Ecto neural progenitor cell (in vitro differentiated cells): ENCODE measurements around the gene LDLRAD3.

Experiments used
- DNase-seq: peaks from one replicate; pipeline ENCODE4 v3.0.0-alpha.2; 2018; ENCODE audit warnings: low spot score

LDLRAD3 gene

GRCh38 chr11:36240173-36240572 is 296.3 kb downstream of the LDLRAD3 start:
- no peak for DNase-seq

- no peak for DNase-seq
Measured at GRCh38 chr11:36240801-36241200, 296.9 kb downstream of the LDLRAD3 start.

GRCh38 chr11:36241497-36241896 is 297.6 kb downstream of the LDLRAD3 start:
- no peak for DNase-seq

GRCh38 chr11:36243641-36244040 is 299.8 kb downstream of the LDLRAD3 start:
- DNase-seq = no peak

- no peak for DNase-seq
Measured at GRCh38 chr11:36247493-36247892, 303.6 kb downstream of the LDLRAD3 start.

- no peak for DNase-seq
Measured at GRCh38 chr11:36248436-36248835, 304.6 kb downstream of the LDLRAD3 start.

- DNase-seq = no peak
Measured at GRCh38 chr11:36249246-36249645, 305.4 kb downstream of the LDLRAD3 start.

GRCh38 chr11:36251823-36252222 is 308.0 kb downstream of the LDLRAD3 start:
- no peak for DNase-seq

GRCh38 chr11:36253238-36253637 is 309.4 kb downstream of the LDLRAD3 start:
- DNase-seq = no peak

- no peak for DNase-seq
Measured at GRCh38 chr11:36254713-36255112, 310.9 kb downstream of the LDLRAD3 start.

- DNase-seq = no peak
Measured at GRCh38 chr11:36257351-36257750, 313.5 kb downstream of the LDLRAD3 start.

- peak; percentile 79 for DNase-seq
Measured at GRCh38 chr11:36258730-36259360, 315.0 kb downstream of the LDLRAD3 start.

GRCh38 chr11:36261094-36261493 is 317.2 kb downstream of the LDLRAD3 start:
- DNase-seq = peak; percentile 31

GRCh38 chr11:36264011-36264972 is 320.4 kb downstream of the LDLRAD3 start:
- DNase-seq = peak; percentile 37

- no peak for DNase-seq
Measured at GRCh38 chr11:36264973-36265344, 321.1 kb downstream of the LDLRAD3 start.

- peak; percentile 83 for DNase-seq
Measured at GRCh38 chr11:36265793-36266628, 322.1 kb downstream of the LDLRAD3 start.

GRCh38 chr11:36266767-36267166 is 322.9 kb downstream of the LDLRAD3 start:
- DNase-seq = no peak

- no peak for DNase-seq
Measured at GRCh38 chr11:36268337-36268985, 324.6 kb downstream of the LDLRAD3 start.

GRCh38 chr11:36270701-36271100 is 326.8 kb downstream of the LDLRAD3 start:
- DNase-seq = no peak

- DNase-seq = no peak
Measured at GRCh38 chr11:36271794-36272407, 328.0 kb downstream of the LDLRAD3 start.

GRCh38 chr11:36273110-36273509 is 329.2 kb downstream of the LDLRAD3 start:
- peak; percentile 52 for DNase-seq
